ENCODE measurements around the gene CGB5. TPM values are rescaled to one million over a fixed set of nuclear protein-coding genes. Genes with fewer than 3 reads are reported as not detected.

Gene CGB5
- total and polyA plus RNA-seq, 2 donors (not counting 1 experiment from before 2014, with no cell fraction given) = not detected

GRCh38 chr19:49085868-49086232 lies 42.2 kb downstream of the CGB5 start:
- peak overlapping the region; percentile 93 for H3K4me2 ChIP-seq (replicated peaks; ENCODE audit: low read depth, low read length, poor library complexity, severe bottlenecking)
- peak overlapping the region; percentile 66 to 90 for H3K27ac ChIP-seq (ENCODE audit: low read length in 2 of 2)
- peaks cover 0 to 35% of the 10 kb centered on the region in 2 experiments for H3K36me3 ChIP-seq (replicated peaks in 1 of 2; ENCODE audit: control extremely low read depth in 1 of 2, control insufficient read depth in 1 of 2, extremely low read depth in 1 of 2, insufficient read depth in 2 of 2, low read length in 1 of 2)
- H3K4me1 ChIP-seq (ENCODE audit: control insufficient read depth in 2 of 2, insufficient read depth in 2 of 2, low read length in 2 of 2) = peaks cover 20 to 28% of the 10 kb centered on the region in 2 donors
- ChIA-PET POLR2A (no interaction called here), CTCF (no interaction called here)
- peak overlapping the region; percentile 74 to 89 (median 82) for H3K4me3 ChIP-seq (ENCODE audit: control extremely low read depth in 1 of 5, extremely low read depth in 1 of 5, insufficient read depth in 1 of 5, low read depth in 2 of 5, low read length in 4 of 5)
- Mint-ChIP-seq H3K4me3 (peak overlapping the region; percentile 93), H3K27ac (peak overlapping the region; percentile 87), H3K27me3 (peaks cover 3% of the 10 kb centered on the region), H3K9me3 (ENCODE audit: insufficient read depth) (no peaks in the 10 kb centered on the region), H3K4me1 (peaks cover 33% of the 10 kb centered on the region)
- H2AFZ ChIP-seq (ENCODE audit: insufficient read depth, low read depth, low read length, poor library complexity, severe bottlenecking) = peak overlapping the region; percentile 88
- H3K9ac ChIP-seq (ENCODE audit: low read length) = peak overlapping the region; percentile 90
- H4K20me1 ChIP-seq (ENCODE audit: control insufficient read depth, insufficient read depth, low read length, poor library complexity, severe bottlenecking) = peaks cover 50% of the 10 kb centered on the region
- ATAC-seq (ENCODE audit: low read depth) (no peak), DNase-seq (no peak)
- peaks cover 53% of the 10 kb centered on the region for H3K79me2 ChIP-seq (ENCODE audit: control insufficient read depth, insufficient read depth, low read length)
- 2% methylated on average over 14 of the region's 14 CpGs for WGBS (ENCODE audit: insufficient coverage)
- H3K27me3 ChIP-seq (replicated peaks in 1 of 4; ENCODE audit: control extremely low read depth in 1 of 4, control insufficient read depth in 3 of 4, insufficient read depth in 4 of 4, low read length in 3 of 4) = peaks cover 0 to 3% (median 0%) of the 10 kb centered on the region in 4 experiments
- peaks cover 0 to 4% (median 0%) of the 10 kb centered on the region in 3 donors for H3K9me3 ChIP-seq (ENCODE audit: control extremely low read depth in 1 of 3, control insufficient read depth in 2 of 3, insufficient read depth in 1 of 3, low read length in 2 of 3)
- intact Hi-C loops (cut with micrococcal nuclease) = loop anchor here (1.0 to 10.0 kb wide), 8 partner anchors 28 to 791 kb away; partner anchors contain the start of genes AKT1S1, C19orf73, GYS1 and LIN7B
- TF ChIP-seq EZH2 (IDR thresholded peaks at IDR 0.05; ENCODE audit: borderline replicate concordance, insufficient read depth, low read depth, low read length, poor library complexity, severe bottlenecking) = no peak

- ChIA-PET CTCF (interaction anchor here (0.7 to 1.9 kb wide), 2 partner anchors 11 to 712 kb away, joined by 3 to 8 read pairs; no protein-coding TSS in a partner anchor), POLR2A (no interaction called here)
- Histone ChIP-seq H3K36me3 (replicated peaks in 1 of 2; ENCODE audit: control extremely low read depth in 1 of 2, control insufficient read depth in 1 of 2, extremely low read depth in 1 of 2, insufficient read depth in 2 of 2, low read length in 1 of 2) (peaks cover 0 to 40% of the 10 kb centered on the region in 2 experiments), H3K9me3 (ENCODE audit: control extremely low read depth in 1 of 3, control insufficient read depth in 2 of 3, insufficient read depth in 1 of 3, low read length in 2 of 3) (peaks cover 0 to 4% (median 0%) of the 10 kb centered on the region in 3 donors), H3K9ac (ENCODE audit: low read length) (peak overlapping the region; percentile 90), H2AFZ (ENCODE audit: insufficient read depth, low read depth, low read length, poor library complexity, severe bottlenecking) (no peak overlapping the region), H3K27me3 (replicated peaks in 1 of 4; ENCODE audit: control extremely low read depth in 1 of 4, control insufficient read depth in 3 of 4, insufficient read depth in 4 of 4, low read length in 3 of 4) (peaks cover 0 to 3% (median 0%) of the 10 kb centered on the region in 4 experiments), H3K4me3 (ENCODE audit: control extremely low read depth in 1 of 5, extremely low read depth in 1 of 5, insufficient read depth in 1 of 5, low read depth in 2 of 5, low read length in 4 of 5) (peak overlapping the region; percentile 74 to 89 (median 82)), H3K27ac (ENCODE audit: low read length in 2 of 2) (peak overlapping the region in 1 of 2 donors; percentile 90), H3K4me2 (replicated peaks; ENCODE audit: low read depth, low read length, poor library complexity, severe bottlenecking) (peak overlapping the region; percentile 93), H4K20me1 (ENCODE audit: control insufficient read depth, insufficient read depth, low read length, poor library complexity, severe bottlenecking) (peaks cover 54% of the 10 kb centered on the region), H3K79me2 (ENCODE audit: control insufficient read depth, insufficient read depth, low read length) (peaks cover 57% of the 10 kb centered on the region), H3K4me1 (ENCODE audit: control insufficient read depth in 2 of 2, insufficient read depth in 2 of 2, low read length in 2 of 2) (peaks cover 20 to 28% of the 10 kb centered on the region in 2 donors)
- Mint-ChIP-seq H3K27ac (peak overlapping the region; percentile 87), H3K27me3 (peaks cover 3% of the 10 kb centered on the region), H3K4me3 (peak overlapping the region; percentile 93), H3K9me3 (ENCODE audit: insufficient read depth) (no peaks in the 10 kb centered on the region), H3K4me1 (peaks cover 33% of the 10 kb centered on the region)
- ATAC-seq (ENCODE audit: low read depth) (no peak), DNase-seq (peak; percentile 14)
- WGBS (ENCODE audit: insufficient coverage) = 76% methylated on average over 8 of the region's 11 CpGs
- intact Hi-C loops (cut with micrococcal nuclease) = loop anchor here (10.0 kb wide), 1 partner anchor 301 kb away; no protein-coding TSS in a partner anchor
- TF ChIP-seq EZH2 (IDR thresholded peaks at IDR 0.05; ENCODE audit: borderline replicate concordance, insufficient read depth, low read depth, low read length, poor library complexity, severe bottlenecking) (no peak), CTCF (IDR thresholded peaks at IDR 0.05) (no peak)
These were observed 42.6 kb downstream of the CGB5 start for GRCh38 chr19:49086296-49086695.
